ENCODE measurements around the gene SYT14. TPM values are rescaled to one million over a fixed set of nuclear protein-coding genes. Genes with fewer than 3 reads are reported as not detected.
"Not testable (repeated sequence)": the region's sequence is repeated elsewhere in the genome, so short reads cannot be mapped to it uniquely, and the experiment has no call there.

The SYT14 gene
- total RNA-seq, 1 experiment from 2014 or later: 8.0 TPM

DNA sequence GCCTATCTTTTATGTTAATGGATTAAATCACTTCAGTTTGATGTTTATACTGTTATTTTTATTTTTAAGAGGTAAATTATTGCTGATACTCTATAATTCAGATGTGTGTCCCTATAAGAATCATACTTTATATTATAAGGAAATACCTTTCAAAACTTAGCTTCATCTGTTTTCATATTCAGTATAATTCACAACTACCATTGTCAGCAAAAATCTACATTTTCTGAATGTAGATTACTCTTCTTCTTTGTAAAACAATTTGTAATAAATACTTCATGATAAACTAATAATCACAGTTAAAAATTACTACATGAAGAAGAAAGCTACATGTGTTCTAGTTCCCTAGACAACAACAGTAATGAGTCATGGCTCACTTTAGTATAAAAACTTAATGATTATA is 179.2 kb downstream of the SYT14 start:
- DNase-seq (ENCODE audit: low read depth): no peak

DNA sequence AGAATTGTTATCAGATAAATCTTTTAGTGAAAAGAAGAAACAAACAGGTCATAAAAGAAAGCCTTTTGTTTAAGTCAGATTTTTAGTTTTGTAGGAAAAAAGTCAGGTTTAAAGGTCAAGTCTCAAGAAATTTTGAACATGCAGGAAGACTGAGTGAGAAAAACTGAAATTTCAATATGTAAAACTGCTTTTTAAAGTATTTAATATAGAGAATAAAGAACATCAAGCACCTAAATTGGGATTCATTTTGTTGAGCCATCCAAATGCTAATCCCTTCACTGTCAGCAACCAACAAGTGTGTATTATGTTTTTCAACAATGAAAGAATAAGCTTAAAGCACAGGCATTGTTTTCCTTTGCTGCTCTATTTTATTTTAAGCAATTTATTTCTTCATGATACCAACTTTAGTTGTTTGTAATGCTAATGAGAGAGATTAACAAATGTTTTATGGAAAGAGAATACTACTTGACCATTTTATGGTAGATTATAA is 179.7 kb downstream of the SYT14 start:
- no peak for DNase-seq (ENCODE audit: low read depth)

DNA sequence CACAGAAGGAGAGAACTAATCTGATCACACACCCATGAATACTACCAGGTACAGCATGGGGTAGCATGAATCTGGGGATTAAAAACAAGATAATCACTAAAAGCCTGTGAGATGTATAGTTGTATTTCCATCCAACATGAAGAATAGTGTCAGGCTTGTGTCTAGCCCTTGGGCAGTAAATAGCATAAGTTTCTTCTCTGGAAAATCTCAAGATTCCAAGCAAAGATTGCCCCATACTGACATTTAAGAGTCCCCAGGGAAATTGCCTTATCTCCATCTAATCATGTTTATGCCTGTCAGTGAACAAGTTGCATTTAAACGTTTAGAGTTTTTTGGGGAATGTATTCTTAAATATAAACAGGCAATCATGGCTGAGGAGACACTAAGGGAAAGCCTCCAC is 185.4 kb downstream of the SYT14 start:
- no peak for DNase-seq (ENCODE audit: low read depth)

DNA sequence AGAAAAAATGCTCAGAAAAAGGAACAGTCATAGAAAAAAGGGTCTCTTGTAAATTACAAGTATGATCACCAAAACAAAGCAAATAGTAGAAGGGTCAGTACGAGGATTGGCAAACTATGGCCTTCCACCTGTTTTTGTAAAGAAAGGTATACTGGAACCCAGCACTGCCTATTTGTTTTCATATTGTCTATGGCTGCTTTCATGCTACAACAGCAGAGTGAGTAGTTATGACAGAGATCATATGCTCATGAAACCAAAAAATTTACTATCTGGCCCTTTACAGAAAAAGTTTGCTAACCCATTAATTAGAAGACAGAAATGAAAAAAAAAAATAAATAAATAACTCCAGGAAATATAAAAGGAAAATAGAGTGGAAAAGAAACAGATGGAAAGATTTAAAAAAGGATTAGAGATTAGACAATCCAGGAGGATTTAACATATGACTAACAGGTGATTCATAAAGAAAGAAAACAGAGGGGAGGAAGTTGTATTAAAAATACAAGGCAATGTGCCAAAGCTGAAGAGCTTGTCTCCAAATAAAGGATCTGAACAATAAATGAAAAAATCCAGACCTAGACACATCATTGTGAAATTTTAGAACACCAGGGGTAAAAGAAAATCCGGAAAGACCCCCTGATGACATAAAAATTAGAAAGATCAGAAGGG is 186.0 kb downstream of the SYT14 start:
- DNase-seq (ENCODE audit: low read depth): peak; percentile 50

DNA sequence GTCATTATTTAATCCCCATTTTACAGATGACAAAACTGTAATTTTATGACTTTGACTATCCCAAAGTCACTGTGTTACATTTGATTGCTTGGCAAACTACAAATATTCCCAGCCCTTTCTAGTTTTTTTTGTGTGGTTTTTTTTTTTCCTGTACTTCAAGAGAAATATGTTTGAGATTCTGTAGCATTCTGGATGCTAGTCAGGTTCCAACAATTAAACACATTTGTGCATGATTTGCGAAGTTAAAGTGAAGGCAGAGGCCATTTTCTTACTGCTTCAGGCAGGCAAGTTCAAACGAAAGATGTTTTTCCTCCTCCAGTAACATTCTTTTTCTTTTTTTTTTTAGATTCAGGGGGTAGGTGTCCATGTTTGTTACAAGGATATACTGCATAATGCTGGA is 186.7 kb downstream of the SYT14 start:
- DNase-seq (ENCODE audit: low read depth): no peak

DNA sequence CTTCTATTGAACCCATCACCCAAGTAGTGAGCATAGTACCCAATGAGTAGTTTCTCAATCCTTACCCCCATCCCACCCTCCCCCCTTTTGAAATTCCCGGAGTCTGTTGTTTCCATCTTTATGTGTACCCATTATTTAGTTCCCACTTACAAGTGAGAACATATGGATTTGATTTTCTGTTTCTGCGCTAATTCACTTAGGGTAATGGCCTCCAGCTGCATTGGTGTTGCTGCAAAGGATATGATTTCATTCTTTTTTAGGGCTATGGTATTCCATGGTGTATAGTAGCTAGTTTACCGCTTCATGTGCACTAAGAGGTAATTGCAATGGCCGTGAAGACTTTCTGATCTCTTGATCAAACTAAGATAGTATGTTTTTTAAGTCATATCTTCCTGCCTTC is 187.1 kb downstream of the SYT14 start:
- DNase-seq (ENCODE audit: low read depth): no peak

DNA sequence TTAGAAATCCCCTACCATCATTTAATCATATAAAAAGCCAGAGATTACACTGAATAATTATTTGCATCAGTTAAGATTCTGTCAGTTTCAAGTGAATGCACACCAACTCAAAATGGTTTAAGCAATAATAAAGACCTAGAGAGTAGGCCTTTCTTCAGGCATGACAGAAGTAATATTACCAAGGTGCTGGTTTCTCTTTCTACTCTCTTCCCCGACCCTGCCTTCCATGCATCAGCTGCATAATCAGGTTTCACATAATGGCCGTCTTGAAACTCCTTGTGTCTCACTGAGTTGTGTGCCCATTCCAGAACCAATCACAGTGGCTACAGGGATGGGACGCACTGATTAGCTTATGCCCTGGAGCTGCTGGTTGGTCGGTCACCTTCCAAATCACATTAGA is 191.1 kb downstream of the SYT14 start:
- DNase-seq (ENCODE audit: low read depth): no peak

DNA sequence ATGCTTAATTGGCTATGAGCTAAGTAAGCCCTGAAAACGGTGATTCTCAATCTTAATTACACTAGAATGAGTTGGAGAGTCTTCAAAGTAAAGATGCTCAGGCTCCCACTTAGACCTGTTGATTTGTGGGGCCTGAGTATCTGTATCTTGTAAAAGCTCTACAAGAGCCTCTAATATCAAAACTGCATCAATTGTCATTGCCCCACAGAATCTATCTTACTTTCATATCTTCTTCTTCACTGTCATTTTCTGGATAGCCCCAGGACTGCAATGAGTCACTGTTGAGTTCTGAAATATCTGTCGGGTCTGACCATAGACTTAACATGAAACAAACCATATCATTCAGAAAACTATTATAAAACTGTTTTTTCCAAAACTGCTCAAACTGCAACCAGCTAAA is 191.7 kb downstream of the SYT14 start:
- no peak for DNase-seq (ENCODE audit: low read depth)

DNA sequence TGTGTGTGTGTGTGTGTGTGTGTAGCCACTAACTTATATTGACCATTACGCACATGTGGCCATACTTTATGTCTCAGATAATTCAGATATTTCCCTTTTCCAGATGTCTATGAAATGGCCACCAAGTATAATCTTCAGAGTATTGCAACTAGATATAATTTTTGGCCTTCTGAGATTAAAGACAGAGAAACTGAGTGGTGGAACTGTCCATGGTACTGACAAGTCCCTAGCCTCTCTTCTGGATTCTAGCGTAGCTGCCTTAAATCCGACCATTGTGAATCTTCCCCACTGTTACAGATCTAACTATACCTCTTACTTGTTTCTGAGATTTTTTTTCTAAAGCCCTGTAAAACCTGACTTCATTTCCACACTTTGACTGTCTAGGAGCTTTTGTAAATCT is 194.6 kb downstream of the SYT14 start:
- peak; percentile 19 for DNase-seq (ENCODE audit: low read depth)

DNA sequence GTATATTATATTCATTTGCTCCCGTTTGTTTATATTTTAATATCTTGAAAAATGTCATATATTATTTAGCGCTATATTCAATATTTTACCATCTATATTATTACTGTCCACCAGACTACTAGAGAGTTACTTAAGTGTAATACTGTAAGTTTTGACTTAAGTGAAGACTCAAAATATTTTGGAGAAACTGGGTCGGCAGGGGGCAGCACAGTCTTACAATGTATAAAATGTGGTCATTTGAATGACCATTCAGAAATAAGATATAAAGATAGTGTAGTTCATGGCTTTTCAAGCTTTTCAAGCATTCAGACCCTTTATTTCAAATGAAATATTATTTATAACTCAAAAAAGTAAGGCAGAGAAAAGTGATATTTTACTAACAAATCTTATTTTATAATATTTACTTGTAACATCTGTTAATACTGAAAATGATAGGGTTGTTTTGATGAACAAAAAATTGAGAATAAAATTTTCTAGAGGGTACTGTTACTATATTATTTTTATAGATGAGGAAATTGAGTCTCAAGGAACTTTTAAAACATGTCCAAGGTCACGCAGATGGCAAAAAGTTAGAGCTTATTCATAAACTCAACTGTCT is 205.5 kb downstream of the SYT14 start:
- peak; percentile 53 for DNase-seq (ENCODE audit: low read depth)

DNA sequence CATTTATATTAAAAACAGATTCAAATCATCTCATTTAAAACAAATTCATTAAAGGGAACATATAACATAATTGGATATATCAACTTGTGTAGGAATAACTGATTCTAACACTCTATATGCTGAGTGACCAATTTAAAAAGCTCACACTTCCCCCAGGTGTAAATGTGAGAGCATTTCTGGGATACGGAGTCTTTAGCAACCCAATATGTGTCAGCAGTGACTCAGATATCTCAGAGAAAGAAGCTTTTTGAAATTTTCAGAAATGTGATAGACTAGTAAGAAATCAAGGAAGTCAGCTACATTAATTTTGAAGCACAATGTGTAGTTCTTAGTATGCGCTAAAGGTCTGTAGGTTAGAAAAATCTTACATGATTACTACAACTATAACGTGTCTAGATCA is 206.7 kb downstream of the SYT14 start:
- peak; percentile 11 for DNase-seq (ENCODE audit: low read depth)

DNA sequence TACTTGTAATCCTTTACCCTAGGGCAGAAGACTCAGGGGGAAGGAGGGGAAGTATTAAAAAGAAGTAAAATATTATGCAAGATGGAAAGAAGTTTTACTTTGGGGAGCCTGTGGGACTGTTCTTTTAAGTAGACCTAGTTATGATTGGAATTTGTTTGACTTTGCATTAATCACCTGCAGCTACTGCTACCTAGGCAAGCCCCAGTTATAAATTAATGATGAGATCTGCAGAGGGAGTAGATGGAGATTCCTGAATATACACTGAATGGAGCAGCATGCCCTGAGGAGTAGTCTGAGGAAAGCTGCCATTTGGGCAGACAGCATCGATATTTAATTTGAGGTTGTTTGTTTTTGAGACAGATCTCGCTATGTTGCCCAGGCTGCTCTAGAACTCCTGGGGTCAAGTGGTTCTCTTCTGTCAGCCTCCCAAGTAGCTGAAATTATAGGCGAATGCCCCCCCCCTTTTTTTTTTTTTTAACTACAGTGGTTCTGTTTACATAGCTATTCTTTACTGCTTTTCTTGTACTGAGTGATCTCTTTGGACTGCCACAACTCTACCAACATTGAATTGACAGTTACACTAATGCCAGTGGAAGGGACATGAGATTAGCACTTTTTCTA is 213.1 kb downstream of the SYT14 start:
- no peak for DNase-seq (ENCODE audit: low read depth)

DNA sequence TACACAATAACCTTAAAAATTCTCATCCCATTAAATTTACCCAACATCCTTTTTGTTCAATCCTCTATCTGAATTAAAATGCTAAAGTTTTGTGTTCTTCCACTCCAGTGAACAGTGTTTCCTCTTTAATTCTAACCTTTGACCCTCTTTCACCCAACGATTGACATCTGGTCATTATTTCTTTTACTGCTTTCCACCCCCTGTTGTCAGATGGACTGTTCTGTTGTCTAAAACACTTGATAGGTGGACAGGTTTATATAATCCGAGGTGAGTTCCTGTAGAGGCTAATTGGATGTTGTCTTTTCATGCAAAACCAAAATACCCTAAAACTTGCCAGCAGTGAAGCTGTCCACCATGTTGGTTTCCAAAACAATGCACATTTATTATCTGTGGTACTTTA is 221.2 kb downstream of the SYT14 start:
- no peak for DNase-seq (ENCODE audit: low read depth)

DNA sequence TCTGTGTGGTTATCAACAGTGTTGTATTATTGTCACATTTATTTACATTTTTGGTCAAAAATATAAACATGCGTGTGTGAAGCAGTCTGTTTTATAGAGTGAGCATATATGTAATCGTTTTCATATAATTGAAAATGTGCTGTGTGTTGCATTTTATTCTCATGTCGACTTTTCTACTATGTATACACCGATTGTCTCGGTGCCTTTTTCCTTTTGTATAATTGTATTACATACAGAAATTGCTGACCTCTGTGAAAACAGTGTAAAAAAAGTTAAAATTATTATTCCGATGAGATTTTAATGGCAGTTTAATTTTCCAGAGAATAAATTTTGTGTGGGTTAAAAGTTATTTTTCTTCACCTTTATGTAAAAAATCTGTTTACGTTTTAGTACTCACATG is 232.2 kb downstream of the SYT14 start:
- DNase-seq (ENCODE audit: low read depth): no peak

DNA sequence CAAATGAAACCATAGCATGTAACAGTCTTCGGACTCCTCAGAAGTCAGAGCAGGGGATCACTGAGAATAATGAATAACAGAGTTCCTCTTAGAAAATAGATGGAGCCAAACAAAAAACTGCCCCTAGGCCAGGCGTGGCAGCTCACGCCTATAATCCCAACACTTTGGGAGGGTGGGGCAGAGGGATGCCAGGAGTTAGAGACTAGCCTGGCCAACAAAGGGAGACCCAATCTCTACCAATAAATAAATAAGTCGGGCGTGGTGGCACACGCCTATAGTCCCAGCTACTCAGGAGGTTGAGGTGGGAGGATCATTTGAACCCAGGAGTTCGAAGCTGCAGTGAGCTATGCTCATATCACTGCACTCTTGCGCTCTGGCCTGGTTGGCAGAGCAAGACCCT is 236.1 kb downstream of the SYT14 start:
- no peak for DNase-seq (ENCODE audit: low read depth)

DNA sequence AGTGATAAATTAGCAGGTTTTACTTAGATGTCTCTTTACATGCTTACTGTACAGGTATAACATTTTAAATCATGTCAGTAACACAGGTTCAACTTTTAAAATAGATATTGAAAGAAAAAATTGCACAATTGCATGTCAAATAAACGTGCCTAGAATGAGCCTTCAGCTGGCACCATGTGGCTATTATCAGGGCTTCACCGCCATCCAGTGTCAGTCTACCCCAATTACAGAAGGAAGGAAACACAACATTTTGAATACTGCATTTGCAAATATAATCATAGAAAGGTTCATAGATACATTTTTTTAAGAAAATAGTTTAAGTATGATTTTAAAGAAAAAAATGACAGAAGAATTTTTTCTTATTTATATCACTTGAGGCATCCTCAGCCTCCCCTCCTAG is 247.0 kb downstream of the SYT14 start:
- no peak for DNase-seq (ENCODE audit: low read depth)

DNA sequence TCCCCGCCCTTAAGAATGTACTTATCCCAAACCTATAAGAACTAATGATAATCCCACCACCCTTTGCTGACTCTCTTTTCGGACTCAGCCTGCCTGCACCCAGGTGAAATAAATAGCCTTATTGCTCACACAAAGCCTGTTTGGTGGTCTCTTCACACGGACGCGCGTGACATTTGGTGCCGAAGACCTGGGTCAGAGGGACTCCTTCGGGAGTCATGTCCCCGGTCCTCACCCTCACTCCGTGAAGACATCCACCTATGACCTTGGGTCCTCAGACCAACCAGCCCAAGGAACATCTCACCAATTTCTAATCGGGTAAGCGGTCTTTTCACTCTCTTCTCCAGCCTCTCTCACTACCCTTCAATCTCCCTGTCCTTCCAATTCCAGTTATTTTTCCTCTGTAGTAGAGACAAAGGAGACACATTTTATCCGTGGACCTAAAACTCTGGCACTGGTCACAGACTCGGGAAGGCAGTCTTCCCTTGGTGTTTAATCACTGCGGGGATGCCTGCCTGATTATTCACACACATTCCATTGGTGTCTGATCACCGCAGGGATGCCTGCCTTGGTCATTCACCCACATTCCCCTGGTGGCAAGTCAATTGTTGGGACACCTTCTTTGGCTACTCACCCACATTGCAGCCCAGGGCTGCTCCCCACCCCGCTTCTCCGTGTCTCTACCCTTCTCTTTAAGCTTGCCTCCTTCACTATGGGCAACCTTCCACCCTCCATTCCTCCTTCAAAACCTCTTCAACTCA is 250.0 kb downstream of the SYT14 start:
- peak; percentile 86 for DNase-seq (ENCODE audit: low read depth)

DNA sequence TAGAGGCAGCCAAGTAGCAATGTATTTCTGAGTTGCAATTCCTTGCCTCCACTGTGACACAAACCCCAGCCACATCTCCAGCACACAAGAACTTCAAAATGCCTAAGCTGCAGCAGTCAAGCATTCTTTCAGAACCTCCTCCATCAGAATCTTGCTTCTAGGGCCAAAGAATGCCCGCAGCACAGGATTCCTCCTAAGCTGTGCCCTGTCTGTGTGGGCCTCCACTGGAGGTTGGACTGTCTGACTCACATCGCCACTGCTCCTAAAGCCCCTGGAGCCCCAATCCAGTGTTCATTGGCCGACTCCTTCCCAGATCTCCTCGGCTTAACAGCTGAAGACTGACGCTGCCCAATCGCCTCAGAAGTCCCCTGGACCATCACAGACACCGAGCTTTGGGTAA is 251.4 kb downstream of the SYT14 start:
- DNase-seq (ENCODE audit: low read depth): no peak

DNA sequence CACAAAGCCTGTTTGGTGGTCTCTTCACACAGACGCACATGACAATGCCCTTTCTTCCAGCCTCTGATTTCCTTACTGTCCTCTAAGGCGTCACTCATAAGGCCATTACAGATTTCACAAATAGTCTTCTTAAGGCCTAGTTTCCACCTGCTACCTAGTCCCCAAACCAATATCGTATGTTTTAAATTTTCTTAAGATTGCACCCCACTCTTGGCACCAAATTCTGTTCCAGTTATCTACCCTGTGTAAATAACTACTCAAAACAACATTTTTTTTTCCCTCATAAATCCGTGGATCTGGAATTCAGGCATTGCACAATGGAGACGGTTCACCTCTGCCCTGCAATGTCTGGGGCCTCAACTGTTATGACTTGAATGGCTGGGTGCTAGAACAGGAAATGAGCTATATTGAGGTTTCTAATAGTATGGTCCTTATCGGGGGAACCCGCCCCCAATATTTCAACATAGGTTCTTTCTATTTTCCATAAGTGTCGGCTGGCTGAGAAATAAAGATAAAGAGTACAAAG is 257.7 kb downstream of the SYT14 start:
- no peak for DNase-seq (ENCODE audit: low read depth)

DNA sequence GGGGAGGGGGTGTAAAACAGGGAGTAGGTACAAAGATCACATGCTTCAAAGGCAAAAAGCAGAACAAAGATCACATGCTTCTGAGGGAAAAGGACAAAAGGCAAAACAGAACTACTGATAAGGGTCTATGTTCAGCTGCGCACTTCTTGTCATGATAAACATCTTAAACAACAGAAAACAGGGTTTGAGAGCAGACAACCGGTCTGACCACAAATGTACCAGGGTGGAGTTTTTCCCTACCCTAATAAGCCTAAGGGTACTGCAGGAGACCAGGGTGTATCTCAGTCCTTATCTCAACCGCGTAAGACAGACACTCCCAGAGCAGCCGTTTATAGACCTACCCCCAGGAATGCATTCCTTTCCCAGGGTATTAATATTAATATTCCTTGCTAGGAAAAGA is 258.2 kb downstream of the SYT14 start:
- not testable (repeated sequence) for DNase-seq (ENCODE audit: low read depth)

DNA sequence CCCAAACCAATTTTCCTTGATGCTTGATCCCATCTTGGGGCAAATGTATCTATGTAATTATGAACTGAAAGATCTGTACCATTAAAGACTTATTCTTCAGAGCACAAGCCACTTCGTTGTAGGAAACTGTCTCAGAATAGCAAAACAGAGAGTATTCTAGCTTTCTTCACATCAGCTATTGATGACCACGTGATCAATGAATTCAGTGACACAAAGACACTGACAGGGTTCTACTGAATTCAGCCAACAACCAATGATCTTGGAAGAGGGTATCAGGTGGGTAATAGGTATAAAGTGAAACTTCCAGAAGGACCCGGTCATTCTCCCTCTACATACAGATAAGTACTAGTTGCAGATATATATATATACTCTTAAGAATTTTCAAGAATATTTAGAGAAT is 260.8 kb downstream of the SYT14 start:
- no peak for DNase-seq (ENCODE audit: low read depth)

DNA sequence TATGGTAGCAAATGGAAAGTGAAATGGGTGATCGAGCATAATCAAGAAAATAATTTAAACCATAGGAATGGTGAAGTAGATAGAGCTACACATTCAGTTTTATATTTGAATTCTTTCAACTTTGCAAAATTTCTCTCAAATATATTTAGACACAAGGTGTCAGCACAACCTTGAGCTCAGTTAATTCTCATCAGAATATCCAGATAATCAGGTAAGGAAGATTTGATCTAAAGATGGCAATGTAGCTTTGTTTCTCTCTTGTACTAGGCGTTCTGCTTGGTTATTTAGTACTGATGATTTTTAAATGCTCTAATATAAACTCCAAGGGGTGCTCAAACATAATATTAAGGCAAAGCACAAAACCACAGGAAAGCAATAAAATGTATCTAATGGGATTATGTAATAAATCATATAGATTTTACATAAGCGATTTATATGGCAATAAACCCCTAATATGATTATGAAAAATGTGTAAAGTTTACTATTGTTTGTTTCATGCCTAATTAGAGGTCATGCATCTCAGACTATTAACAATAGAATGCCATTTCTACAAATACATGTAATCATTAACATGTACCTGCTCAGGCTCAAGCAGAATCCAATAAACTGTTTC is 262.2 kb downstream of the SYT14 start:
- no peak for DNase-seq (ENCODE audit: low read depth)

All from Daoy (cell line).